GM19324 (cell line): Measurements from ENCODE around the gene VAMP5.
"Not testable (repeated sequence)": the region's sequence is repeated elsewhere in the genome, so short reads cannot be mapped to it uniquely, and the experiment has no call there.

Experiments
- ATAC-seq: cut with Tn5 transposase; IDR thresholded peaks from one replicate; pipeline ENCODE4 v1.9.1; 2021; ENCODE audit warnings: mild to moderate bottlenecking, moderate library complexity; ENCODE audit not compliant: unreplicated experiment, low FRiP score

VAMP5 gene

DNA sequence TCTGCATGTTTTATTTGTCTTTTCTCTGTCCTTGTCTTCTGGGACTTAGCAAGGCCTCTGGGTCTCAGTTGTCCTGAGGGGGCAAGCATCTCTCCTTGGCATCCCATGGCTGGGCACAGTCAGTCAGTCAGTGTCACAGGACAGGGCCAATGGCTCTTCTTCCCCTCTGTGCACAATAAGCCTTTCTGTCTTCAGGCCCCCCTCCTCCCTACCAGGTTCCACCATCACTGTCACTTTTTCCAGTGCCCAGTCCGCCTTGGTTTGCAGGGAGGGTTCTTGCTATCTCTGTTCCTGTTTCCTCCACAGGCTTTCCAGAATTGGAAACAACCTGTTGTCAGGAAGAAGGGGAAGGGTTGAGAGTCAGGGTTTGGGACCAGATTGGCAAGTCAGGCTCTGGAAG lies 1.7 kb upstream of the VAMP5 start:
- no peak for ATAC-seq

DNA sequence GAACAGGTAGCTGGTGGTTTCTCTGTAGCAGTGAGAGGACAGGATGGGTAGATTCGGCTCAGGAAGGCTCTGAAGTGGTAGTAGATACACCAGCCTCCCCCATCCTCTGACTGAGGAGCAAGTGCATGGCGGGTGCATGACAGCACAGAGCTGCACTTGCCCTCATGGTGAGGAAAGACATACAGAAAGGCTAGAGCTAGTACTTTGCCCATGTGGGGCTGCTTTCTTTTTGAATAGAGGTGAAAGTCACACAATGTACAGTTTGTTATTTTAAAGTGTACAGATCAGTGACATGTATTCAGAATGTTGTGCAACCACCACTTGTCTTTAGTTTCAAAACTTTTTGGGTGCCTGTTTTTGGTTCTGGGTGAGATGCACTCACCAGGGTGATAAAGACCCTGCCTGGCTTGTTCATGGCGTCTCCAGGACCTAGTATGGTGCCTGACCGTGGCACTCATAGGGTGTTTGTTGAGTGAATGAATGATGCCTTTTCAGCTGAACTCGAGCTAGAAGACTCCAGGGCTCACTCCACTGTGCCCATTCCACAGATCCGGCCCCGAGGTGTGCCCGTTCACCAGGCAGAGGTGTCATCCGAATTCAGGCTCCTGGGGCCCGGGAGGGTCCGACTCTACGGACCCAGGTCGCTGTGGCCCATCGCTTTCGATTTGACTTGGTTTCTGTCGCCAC lies 421 bp upstream of the VAMP5 start:
- no peak for ATAC-seq

DNA sequence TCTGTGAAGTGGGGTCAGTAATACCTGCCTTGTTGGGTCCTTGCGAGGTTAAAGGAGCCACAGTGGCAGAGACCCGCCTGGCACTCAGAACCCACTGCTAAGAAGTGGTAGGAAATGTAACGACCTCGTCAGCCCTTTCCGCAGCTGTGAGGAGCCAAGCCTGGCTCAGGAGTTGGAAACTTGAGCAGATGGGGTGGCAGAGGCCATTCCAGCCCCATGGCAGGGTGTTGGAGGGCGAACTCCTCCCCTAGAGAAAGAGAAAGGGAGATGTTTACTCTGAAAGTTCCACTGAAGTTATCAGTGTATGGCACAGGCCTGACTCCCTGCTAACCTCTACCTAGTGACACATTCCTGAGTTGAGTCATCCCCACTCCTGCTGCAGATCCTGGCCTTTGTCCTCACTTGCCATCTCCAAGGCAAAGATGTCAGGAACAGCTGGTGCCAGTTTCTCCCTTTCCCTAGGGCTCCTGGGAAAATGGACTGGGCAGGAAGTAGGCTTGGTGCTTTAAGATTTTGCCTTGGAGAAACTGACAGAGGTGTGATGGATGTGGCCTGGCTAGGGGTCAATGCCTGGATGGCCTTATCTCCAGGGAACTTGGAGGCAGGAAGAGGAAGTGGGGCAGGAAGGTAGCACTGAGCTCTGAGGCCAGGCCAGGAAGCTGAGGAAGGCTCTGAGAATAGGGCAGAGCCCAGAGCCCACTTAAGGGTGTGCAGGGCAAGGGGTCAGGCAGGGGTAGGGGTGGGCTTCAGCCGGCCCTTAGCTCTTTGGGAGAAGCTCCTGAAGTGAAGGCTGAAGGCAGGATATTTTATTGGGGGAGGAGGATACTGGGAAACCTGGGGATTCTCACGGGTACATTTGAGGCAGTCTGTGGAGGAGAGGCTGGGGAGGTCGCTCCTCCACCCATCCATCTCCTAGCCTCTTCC lies 888 bp downstream of the VAMP5 start:
- peak; percentile 46 for ATAC-seq

DNA sequence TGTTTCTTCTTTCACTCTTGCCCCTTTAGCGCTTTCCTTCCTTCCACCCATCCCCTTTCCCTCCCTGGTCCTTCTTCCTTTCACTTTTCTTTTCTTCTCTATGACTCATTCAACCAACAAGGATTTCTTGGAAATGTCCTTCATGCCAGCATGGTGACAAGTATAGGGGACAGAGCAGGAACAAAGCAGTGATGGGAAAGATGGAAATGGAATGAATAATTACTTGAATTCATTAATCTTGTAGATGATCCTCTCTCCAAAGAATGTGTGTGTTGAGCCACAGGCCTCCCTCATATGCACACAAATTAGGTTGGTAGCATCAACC lies 1.5 kb downstream of the VAMP5 start:
- no peak for ATAC-seq

DNA sequence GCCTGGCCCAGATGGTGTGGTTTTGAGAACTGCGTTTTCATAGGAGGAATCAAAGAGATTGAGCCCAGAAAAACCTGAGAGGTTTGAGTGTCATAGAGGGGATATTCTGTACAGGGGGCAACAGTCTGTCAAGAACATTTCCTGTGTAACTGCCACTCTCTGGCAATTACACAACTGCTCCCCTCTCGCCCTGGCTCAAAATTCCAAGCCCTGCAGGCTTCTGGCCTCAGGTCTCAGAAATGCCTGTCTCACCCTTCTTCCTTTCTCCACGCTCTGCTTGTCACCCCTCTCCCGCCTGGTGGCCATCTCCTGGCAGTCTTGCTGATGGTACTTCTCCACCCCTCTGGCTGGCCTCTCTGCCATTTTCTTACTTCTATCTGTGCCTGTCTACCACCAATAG lies 4.0 kb downstream of the VAMP5 start:
- no peak for ATAC-seq

DNA sequence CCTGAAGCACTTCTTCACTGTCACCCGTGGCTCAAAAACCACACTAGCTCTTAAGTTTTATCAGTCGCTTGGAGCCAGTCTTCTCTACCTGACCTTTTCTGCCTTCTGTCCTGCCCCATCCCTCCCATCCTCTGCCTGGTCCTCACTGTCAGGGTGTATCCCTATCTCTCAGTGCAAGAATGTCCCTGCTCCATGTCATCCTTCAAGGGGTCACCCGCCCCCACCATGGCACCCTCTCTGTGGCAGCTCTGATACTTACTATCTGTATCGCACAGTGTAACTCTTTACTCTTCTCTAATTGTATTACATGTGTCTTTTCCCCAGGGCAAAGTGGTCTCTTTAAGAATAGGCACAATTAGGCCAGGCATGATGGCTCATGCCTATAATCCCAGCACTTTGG lies 4.4 kb downstream of the VAMP5 start:
- ATAC-seq = no peak

DNA sequence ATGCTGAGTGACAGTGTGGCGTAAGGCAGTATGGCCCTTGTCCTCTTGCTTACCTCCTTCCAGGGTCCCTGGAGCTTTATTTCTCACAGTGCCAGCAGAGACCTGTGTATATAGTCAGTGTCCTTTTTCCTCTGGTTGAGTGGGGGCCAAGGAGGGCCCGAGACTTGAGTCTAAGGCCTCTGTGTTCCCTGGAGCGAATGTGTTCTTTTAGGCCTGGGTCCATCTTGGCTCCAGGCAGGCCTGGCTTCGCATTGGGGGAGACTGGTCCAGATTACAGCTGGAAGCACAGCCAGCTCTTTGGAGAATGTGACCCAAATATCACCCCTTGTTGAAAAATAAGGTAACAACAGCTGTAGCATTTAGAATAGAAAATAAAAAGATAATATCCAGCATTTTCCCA lies 5.0 kb downstream of the VAMP5 start:
- no peak for ATAC-seq

DNA sequence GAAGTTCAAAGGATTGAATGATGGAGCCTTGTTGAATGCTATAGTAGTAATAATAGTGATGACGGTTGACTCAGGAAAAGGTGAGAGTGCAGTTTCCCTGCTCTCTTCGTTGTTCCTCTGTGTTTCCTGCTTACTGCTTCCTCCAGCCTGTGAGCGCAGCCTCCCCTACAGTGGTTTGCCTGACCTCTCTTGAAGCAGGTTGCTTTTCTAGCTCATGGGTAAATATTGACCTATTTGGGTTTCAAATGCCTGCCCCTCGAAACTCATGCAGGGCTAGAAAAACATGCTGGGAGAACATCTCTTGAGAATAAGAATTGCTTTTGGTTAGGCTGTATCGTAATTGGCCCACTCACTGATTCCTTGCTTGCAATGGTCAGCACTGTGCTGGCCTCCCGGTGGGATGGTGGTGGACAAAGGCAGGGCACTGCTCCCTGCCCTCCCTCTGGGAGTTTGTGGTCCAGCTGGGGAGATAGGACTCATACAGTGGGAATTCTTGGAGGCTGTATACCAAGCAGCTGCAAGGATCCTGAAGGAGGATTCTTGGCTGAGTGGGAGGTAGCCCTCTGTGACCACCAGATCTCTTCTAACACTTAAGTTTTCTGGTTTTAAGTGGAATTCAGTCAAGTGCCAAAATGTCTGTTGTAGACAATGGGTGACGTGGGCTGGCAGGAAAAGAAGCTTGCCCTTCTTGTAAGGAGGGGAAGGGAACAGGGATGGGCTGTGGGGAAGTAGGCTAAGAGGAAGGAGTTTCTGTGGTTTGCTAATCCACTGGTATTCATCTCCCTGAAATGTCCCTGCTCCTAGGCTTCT lies 6.0 kb downstream of the VAMP5 start:
- ATAC-seq = no peak

DNA sequence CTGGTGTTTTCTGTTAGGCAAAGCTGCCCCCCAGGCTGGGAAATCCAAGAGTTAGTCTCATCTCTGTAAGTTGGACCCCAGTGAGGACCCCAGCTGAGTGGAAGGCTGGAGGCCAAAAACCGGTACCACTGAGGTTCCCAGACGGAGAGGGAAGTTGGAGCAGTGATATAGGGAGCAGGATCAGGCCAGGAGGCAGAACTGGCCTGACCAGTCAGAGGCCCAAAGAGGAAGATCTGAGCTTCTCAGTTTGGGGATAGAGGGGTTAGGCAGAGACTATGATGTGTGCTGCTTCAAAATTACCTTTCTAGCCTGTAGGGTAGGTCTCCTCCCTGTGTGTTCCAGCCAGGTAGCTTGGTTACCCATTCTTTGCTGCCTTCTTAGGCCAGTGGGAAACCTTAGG lies 6.7 kb downstream of the VAMP5 start:
- no peak for ATAC-seq

DNA sequence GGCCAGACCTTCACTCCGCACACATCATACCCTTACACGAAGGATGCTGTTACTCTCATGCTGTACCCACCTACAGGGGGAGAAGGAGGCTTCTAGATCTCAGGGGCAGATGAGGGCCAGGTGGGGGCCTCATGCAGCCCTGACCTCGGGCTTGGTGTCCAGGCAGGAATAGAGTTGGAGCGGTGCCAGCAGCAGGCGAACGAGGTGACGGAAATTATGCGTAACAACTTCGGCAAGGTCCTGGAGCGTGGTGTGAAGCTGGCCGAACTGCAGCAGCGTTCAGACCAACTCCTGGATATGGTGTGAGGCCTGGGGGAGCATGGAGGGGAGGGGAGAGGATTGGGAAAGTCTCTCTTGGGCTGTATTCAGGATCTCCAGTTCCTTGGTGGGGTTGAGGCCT lies 7.3 kb downstream of the VAMP5 start:
- ATAC-seq = no peak

DNA sequence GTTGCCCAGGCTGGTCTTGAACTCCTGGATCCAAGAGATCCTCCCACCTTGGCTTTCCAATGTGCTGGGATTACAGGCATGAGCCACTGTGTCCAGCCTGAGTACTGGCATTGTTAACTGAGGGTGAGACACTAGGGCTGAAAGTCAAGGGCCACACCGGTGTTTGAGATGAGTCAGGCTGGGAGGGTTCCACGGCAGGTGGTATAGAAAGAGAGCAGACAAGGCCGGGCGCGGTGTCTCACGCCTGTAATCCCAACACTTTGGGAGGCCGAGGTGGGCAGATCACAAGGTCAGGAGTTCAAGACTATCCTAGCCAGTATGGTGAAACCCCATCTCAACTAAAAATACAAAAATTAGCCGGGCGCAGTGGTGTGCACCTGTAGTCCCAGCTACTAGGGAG lies 8.1 kb downstream of the VAMP5 start:
- not testable (repeated sequence) for ATAC-seq

DNA sequence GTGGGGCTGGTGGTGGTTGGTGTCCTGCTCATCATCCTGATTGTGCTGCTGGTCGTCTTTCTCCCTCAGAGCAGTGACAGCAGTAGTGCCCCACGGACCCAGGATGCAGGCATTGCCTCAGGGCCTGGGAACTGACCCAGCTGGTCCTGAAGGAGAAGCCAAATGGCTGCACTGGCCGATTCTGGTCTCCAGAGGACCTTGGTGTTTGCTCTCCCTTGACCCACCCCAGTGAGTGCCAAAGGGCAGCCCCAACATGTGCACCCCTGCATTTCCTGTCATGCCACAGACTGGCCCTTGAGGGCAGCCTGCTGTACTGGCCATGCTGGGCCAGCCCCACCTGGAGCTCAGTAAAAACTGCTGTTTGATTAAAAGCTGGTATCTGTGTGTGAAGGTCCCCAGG lies 8.8 kb downstream of the VAMP5 start:
- no peak for ATAC-seq

DNA sequence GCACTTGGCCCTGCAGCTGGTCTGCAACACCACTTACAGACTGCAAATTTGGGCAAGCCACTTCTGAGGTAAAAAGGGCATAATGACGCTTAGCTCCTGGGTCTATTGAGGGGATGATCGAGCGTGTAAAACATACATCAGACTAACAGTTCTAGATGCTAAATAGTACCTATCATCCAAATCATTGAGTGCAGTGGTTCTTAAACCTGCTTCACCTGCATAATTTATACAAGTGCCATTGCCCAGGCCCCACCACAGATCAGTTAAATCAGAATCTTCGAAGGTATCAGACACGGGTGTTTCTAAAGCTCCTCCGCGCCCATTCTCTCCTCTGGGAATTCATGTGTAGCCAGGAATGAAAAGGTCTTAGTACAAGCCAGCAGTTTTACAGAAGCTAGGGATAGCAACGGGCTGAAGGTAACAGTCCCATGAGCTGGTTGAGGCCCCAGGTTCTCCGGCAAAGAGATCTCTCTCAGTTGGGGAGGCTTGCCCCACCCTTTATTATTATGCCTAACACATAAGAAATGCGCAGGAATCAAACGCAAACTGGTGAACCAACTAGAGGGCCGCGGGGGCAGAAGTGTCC lies 10.6 kb downstream of the VAMP5 start:
- no peak for ATAC-seq

DNA sequence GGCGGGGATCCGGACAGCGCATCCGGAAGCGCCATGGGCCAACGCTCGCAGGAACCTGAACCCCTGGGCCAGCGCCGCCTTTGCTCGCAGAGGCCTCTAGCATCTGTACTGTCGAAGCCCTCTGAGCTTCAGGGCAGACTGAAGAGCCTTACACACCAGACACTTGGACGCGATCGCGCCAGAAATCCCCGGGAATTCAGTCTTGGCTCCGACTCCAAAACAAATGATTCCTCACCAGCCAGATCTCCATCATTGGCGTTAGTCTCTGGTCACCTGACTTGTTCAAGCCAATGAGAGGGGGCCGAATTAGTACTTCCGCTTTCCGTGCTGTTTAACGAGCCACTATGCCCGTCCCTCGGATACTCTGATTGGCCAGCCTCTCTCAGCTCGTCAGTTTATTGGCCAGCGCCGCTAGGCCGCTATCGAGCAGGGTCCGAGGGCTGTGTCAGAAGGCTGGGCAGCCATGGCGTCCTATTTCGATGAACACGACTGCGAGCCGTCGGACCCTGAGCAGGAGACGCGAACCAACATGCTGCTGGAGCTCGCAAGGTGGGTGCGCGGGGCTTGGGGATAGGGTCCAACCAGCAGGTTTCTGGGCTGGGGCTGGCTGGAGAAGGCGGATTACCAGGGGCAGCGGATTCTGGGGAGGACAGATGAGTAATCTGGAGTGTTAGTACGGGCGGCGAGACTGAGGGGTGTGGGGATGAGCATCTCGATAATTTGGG lies 11.2 kb downstream of the VAMP5 start, which contains the start of gene RNF181:
Gene RNF181, plus strand, starts transcription at position 445 of the 725 bp plus-strand sequence. Its CDS starts 19 bp downstream, at position 464.
- peak; percentile 99 for ATAC-seq

DNA sequence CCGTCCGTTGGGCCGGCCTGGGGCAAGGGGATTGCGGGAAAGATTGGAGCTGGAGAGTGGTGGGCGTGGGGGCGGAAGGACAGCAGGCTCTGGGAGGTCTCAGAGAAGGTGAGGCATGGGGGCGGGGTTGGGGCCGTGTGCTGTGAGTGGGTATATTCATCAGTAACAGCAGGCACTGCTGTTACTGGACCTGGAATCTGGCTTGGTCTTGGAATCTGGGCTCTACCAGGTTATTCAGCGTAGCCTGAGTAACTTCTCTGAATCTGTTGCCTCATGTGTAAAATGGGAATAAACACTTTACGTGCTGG lies 11.7 kb downstream of the VAMP5 start:
- no peak for ATAC-seq

DNA sequence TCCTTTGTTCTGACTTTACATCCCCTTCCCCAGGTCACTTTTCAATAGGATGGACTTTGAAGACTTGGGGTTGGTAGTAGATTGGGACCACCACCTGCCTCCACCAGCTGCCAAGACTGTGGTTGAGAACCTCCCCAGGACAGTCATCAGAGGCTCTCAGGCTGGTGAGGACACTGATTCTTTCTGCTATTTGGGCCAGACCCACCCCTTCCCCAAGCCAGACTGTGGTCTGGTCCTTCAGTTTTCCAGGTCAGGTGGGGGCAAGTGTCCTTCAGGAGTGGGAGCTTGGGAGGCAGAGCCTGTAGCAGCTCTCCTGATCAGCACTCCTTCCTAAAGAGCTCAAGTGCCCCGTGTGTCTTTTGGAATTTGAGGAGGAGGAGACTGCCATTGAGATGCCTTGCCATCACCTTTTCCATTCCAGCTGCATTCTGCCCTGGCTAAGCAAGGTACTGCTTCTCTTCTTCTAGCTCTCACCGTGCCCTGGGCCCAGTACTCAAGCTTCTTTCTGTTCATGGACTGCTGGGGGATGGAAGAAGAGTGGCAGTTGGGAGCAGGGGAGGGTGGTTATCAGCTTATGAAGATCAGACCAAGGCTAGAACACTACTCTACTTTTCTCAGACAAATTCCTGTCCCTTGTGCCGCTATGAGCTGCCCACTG lies 12.4 kb downstream of the VAMP5 start:
- ATAC-seq = no peak

DNA sequence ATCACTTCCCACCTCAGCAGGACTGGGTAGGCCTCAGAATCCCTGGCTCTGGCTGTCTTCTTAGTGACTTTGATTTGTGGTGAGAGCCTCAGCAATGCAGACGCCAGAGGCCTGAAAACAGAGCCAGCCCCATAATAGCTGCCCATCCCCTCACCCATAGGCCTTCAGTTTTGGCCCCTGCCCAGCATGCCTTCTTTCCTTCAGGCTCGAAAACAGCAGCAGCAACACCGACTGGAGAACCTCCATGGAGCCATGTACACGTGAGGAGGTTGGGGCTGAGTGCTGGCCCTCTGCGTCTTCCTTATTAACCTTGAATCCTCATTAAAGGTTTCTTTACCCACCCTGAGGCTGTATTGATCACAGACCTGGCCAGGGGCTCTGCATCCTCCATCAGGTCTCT lies 13.0 kb downstream of the VAMP5 start:
- ATAC-seq = no peak

DNA sequence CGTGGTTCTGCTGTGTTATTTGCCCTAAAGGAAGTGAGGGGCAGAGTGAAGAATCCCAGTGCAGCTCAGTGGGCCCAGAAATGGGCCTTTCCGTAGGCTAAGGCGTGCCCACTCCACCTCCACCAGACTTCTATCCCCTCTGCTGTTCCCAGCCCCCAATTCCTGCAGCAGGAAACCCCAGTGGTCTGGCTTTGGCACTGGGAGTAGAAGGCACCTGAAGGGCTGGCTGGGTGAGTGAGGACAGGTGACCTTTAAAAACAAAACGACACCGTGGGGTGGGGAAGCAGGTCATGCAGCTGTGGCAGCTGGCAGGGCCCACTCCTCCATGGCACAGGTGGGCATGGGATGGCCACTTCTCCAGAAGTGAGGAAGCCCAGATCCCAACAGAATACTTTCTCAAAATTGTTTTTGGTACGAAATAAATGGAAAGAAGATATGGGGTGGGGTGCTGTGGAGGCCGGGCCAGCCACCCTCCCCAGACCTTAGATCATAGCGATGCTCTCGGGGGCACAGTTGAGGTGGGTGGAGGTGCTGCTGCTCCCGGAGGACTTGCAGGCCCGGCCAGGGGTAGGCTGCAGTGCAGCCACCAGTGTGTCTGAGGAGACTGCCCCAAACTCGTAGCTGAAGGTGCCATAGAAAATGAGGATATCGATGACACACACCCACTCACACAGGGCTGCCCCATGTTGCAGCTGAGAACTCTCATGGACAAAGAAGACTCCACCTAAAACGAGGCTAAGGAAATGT lies 14.5 kb downstream of the VAMP5 start:
- no peak for ATAC-seq
